Fibroblast of peridontal ligament (primary cell): ENCODE results near the gene UBE2J2.
A peak's percentile ranks its signal among the peaks of the same experiment; 100 is the strongest.

Source experiments
- DNase-seq: peaks from one replicate; pipeline ENCODE4 v3.0.0-alpha.2; 2010; ENCODE audit errors: extremely low read depth

The UBE2J2 gene

DNA sequence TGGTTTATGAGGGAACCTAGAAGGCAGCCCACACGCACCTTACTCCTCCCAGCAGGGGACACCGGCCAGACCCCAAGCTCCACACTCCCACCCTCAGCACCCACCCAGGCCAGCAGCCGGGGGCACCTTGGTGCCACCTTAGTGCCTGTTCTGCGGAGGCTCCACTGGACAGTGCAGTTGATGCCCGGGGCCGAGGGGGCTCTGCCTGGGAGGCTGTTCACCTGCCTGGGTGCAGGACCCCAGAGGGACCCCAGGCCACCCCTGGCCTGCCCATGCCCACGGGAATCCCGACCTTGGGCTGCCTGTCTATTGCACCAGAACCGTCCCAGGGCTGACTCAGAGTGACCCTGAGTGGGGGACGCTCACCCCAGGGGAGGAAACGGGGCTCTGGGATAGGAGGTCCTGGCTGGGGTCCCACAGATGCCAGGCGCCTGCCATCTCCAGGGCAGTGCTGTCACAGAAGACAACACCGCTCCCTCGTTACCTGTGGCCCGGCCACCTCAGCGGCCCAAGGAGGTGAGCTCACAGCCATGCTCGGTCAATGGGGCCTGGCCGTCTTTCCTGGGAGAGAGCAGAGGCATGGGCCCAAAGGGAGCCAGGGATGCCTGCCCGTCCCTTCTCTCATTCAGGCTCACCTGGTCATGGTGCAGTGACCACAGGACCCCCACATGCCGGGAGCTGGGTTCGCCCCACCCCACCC lies 7.3 kb upstream of the UBE2J2 start:
- no peak for DNase-seq

DNA sequence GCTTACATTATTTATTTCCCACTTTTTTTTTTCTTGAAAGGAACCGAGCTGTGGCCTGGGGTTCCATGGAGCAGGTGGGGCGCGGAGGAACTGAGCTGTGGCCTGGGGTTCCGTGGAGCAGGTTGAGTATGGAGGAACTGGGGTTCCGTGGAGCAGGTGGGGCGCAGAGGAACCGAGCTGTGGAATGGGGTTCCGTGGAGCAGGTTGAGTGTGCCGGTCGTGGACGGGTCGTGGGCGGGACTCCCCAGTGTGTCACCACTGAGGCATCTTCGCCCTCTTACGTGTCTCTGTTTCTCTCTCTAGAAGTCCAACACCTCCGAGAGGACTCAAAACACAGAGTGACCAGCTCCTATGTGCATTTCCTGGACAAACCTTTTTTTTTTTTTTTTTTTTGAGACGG lies 5.4 kb upstream of the UBE2J2 start:
- no peak for DNase-seq

DNA sequence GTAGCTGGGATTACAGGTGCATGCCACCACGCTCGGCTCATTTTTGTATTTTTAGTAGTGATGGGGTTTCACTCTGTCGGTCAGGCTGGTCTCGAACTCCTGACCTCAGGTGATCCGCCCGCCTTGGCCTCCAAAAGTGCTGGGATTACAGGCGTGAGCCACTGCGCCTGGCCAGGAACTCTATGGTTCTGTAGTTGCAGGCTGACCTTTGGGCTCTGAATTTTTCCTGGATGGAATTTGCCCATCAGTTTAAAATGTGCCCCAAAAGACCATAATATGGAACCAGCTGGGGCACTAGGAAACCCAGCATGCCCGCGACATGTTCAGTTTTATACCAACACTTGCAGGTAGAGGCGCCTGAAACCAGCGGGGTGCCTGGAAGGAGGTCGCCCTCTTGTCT lies 5.0 kb upstream of the UBE2J2 start:
- no peak for DNase-seq

DNA sequence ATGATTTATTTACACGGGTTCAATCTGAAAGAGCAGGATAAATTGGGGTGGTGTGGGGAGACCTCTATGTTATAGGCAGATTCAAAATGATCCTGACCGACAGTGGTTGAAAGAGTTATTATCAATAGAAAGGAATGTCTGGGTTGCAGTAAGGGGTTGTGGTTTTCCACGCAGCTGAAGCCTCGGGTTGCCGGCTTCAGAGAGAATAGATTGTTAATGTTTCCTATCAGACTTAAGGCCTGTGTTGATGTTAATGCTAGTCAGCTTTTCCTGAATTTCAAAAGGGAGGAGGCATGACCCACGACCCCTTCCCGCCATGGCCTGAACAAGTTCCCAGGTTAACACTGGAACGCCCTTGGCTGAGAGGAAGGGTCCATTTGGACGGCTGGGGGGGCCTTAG lies 2.2 kb upstream of the UBE2J2 start:
- DNase-seq: peak; percentile 23

DNA sequence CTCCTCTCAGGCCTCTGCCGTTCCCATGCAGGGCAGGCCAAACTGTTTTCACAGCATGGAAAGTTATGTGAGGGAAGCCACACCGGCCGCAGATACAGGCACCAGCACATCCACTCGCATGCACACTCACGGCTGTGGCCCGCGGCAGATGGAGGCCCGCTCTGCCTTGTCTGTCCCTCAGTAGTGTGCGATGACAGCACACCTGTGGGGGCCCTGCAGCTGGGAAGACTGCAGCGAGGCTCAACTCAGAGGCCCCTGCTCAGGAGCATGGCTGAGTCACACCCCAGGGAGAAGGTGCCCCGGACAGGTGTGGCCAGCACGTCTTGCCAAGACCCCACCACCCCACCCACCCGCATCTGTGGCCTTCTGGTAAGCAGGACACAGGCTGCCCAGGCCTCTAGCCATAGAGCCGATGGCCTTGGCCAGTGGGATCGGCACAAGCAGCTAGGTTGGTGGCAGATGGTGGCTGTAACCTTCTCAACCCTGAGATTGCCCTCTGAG lies 1.3 kb upstream of the UBE2J2 start:
- no peak for DNase-seq

DNA sequence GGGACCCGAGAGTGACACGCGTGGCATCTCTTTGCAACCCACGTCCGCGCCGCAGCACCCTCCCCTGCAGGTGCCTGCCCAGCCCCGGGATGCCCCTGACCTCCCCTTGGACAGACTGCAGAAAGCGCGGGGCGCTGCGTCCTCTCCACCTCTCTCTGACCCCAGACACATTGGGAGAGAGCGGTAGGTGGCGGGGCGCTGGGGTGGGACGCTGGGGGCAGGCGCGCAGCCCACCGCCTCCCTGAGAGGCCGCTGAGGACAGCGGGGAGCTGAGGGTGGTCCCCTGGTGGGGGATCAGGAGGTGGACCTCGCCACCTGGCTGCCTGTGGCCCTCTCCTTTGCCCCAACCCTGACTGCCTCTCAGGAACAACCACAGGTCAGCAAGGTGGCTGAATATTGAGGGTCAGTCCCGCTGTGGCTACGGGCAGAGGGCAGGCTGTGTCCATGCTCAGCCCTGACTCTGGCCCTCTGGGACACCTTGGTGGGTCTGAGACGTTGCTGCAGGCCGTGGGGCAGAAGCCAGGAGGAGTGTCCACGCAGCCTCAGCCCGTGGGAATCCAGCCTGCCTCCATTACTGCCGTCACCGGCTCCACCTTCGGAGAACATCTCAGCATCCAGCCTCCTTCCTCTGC lies 761 bp upstream of the UBE2J2 start:
- no peak for DNase-seq

DNA sequence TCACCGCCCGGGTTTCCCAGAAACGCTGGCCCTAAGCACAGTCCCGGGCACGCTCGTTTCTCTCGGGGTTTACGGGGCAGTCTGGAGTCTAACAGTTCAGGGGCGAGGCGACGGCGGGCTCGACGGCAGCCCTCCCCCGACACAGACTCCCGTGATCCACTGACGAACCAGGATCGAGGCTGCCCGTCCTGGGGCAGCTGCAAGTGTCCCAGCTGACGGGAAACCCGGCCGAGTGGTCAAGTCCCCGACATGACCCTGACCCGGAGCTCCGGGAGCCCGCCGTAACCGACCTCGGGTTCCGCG lies 494 bp downstream of the UBE2J2 start:
- DNase-seq: no peak

DNA sequence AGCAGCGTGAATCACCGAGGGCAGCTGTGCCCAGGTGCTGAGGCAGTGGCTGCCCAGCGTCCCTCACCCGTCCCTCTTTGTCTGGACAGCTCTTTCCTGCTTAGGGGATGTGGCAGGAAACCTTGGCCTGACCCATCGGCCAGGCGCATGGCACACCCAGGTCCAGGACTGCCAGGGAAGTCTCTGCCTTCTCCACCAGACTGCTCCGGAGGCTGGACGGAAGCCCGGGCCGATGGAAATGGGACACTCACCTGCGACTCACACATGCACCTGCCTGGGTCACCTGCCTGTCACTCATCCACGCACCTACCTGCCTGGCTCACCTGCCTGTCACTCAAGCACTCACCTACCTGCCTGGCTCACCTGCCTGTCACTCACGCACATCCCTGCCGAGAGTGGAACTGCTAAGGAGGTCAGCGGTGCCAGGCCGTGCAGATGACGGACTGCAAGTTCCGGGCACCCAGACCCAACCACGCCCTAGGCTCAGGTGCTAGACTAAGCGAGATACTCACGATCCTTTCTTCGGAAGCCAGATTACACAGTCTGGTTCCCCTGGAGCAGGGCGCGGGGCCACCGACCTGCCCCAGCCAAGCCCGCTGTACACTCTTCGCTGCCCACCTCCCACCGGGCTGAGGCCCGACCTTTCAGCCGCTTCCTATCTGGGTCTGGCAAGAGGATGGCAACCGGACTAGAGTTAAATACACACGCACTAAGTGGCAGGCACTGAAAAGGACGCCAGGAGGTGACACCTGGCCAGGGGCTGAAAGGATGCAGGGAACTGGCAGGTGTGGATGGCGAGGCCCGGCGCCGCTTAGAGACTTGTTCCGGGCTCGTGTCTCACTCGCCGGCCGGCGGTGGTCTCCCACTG lies 1.1 kb downstream of the UBE2J2 start:
- no peak for DNase-seq

DNA sequence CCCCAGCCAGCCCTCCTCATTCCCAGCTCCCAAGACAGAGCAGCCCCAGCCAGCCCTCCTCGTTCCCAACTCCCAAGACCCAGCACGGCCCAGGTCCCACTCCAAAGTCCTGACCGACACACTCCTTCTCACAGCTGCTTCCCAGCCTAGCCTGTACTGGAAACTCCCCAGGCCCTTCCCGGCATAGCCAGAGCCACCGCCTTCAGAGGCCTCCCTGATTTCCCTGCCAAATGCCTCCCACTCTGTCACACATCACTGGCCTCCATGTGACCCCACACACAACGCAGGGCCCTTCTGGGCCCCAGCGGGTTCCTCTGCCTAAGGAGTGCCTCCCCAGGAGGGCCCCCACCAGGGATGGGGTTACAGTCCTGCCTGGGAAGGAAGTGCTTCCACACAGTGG lies 2.8 kb downstream of the UBE2J2 start:
- DNase-seq: peak; percentile 32

DNA sequence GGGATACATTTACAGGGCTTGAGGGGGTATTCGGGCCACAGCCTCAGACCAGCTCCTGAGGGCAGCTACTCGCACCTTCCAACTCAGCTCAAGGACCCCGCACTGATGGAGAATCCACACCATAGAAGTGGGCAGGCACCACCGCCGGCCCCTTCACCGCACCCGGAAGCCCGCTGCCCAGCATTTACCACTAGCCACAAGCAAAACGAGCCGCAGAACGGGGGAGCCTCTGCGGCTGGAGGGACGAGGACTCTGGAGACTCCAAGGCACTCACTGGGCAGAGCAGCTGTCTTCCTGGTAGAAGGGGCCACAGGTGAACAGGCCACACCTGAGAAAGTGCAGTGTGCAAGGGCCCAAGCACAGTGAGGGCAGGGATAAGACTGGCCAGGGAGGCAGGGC lies 5.4 kb downstream of the UBE2J2 start:
- no peak for DNase-seq

DNA sequence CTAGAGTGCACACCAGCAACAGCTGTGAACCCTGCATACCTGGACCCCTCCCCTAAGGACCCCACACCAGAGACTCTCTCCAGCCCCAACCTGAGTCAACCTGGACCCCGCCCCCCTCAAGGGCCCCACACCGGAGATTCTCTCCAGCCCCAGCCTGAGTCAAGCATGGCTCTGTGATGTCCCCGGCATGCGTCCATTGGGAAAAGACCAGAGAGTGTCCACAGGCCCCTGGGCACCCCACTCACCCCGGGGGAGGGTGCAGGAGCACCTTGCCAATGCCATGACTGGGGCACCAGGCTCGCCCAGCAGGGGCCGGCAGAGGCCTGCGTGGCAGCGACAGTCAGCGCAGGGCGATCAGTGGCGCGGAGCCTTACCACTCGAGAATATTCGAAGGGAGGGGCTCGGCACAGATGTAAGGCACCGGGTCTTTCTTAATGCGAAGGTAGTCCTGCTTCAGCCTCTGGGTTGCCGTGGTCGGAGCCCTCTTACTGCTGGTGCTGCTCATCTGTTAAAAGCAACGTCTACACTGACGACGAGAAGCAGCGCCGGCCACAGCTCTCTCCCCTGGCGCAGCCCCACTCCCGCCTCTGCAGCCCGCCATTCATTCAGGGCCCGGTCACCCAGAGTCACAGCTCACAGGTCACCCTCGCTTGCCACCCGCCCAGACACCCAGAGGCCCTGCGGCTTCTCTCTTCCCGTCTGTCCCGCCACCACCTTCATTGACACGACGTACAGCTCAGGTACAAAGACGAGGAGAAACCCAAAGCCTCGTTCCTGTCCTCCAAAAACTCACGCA lies 6.0 kb downstream of the UBE2J2 start:
- DNase-seq: no peak

DNA sequence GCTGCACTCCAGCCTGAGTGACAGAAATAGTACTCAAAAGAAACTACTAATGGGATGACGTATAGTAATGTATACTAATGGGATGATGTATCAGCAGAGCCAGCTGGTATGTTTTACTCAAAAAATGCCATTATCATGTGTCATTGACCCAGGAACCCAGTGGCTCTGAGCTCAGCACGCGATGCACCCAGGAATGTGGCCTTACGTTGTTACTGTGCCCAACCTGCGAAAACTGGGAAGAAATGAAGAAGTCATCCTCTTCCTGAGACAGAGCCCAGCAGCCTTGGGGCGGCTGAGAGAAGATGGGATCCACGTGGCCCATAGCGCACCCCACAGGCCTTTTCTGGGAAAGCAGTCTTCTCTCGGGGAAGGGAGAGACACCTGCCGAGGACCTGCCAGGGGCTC lies 8.8 kb downstream of the UBE2J2 start:
- peak; percentile 97 for DNase-seq

DNA sequence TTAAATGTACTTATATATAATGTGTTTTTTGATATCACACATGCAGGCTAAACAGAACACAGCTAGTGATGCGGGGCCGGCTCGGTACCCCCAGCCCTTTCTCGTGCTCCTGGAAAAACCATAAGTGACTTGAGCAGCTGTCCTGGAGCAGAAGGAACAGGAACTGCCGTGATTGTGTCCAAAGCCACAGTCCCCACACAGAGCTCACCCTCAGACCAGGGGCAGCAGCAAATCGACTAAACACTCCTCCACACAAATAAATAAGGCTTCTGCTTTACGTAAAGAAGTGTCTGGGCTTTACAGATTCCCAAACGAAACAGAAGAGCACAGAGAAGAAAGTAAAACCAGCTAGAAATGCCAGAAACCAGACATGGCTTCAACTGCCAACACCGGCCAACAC lies 9.6 kb downstream of the UBE2J2 start:
- DNase-seq: no peak

DNA sequence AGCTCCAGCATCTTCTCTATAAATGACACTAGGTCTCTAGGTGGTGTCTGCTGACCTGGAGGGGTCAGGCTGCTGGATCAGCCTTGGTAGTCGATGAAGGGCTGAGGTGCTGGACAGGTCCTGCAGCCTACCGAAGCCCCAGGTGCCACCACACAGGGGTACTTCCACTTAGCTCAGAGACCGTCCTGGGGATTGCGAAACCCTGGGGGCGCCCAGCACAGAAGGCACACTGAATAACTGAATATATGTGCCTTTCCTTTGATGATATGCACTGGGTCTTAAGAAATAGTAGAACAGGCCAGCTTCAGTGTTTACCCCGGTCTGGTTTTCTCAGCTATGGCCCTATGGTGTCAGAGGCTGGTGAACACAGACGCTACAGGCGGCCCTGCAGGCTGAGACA lies 10.9 kb downstream of the UBE2J2 start:
- no peak for DNase-seq

DNA sequence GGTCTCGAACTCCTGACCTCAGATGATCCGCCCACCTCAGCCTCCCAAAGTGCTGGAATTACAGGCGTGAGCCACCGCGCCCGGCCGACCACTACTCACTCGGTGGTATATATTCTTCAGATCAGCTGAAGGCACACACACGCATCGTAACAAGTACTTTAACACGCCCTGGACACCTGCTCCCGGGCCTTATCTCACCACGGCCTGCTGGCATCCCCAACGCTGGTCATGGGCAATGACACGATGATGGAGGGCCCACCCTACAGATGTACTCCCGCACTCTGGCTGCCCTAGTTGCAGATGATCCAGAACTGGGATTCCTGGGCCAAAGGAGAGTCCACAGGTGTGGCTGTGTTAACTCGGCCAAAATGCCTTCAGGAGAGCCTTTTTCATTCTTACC lies 11.6 kb downstream of the UBE2J2 start:
- DNase-seq: no peak

DNA sequence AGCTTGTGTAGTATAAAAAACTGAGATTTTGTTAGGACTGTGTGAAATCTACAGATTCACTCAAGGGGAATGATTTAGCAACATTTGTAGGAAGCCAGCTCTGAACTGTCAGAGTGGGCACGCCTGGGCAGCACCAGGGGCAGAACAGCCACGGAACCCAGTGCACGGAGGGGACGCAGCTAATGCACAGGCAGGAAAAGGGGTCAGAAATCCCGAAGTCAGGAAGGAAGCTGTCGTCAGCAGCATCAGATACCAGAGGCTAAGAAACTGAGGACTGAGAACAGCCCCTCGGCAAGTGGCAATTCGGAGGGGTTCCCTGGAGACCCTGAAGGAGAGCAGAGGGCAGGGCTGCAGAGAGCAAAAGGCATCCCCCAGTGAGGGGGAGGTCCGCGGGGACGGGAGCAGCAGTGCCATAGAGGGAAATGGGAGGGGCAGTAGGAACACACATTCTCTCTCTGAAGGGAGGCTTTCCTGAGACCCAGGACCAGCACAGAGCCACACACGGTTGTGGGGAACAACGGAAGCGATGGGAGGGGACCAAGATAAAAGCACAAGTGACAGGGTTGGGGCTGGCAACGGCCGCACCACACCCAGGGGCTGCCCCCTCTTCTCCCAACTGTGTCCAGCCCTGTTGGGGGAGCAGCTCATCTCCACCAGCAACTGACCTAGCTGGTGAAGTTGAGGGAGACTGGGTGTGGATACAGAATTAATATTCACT lies 12.7 kb downstream of the UBE2J2 start:
- no peak for DNase-seq

DNA sequence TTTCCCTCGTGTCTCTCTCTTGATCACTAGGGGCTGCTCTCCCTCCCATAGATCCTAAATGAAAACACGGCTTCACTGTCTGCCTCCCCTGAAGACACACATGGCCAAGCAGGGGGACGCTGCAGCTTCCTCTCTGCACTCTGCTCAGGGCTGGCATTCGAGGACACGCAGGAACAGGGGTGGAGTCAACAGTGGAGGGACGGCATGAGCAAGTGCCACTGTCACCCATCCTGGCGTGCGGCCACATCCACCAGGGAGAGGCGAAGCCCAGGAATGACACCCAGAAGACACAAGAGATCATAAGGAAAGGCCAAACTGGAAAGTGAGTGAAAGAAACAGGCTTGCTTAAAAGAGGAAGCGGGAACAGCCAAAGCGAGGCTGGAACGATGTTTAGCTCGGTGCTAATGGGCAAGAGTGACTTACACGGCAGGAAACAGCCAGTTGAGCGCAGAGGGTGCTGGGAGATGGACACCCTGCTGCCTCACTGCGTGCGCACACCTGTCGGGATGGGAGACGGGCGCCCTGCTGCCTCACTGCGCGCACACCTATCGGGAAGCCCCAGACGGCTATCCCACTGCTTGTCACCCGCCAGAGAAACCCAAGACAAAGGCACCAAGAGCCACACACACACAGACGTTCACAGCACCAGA lies 13.6 kb downstream of the UBE2J2 start:
- DNase-seq: no peak

DNA sequence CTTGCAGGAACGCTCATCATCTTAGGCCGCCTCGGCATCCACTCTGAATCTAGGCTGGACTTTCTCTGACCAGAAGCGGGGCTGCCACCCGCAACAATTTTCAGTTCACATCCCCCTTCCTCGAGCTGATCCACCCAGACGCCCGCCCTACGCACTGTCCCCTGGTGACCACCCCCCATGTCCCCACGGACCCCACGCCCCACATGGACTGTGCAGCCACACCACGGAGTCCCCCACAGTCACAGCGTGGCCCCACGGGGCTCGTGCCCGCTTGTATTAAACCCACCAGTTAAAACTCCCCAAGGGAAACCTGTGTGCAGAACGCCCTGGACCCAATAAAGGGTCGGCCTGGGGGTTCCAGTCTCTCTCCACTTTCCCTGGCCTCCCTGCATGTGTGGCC lies 14.1 kb downstream of the UBE2J2 start:
- no peak for DNase-seq

DNA sequence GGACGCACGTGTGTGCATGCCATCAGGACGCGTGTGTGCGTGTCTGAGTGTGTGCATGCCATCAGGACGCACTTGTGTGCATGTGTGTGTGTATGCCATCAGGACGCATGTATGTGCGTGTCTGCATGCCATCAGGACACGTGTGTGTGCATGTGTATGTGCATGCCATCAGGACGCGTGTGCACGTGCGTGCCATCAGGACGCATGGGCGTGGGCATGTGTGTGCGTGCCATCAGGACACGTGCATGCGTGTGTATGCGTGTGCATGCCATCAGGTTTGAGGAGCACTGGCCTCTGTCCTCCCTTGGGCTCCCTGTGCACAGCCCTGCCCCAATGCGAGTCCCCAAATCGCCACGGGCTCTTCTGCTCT lies 14.6 kb downstream of the UBE2J2 start:
- DNase-seq: no peak

DNA sequence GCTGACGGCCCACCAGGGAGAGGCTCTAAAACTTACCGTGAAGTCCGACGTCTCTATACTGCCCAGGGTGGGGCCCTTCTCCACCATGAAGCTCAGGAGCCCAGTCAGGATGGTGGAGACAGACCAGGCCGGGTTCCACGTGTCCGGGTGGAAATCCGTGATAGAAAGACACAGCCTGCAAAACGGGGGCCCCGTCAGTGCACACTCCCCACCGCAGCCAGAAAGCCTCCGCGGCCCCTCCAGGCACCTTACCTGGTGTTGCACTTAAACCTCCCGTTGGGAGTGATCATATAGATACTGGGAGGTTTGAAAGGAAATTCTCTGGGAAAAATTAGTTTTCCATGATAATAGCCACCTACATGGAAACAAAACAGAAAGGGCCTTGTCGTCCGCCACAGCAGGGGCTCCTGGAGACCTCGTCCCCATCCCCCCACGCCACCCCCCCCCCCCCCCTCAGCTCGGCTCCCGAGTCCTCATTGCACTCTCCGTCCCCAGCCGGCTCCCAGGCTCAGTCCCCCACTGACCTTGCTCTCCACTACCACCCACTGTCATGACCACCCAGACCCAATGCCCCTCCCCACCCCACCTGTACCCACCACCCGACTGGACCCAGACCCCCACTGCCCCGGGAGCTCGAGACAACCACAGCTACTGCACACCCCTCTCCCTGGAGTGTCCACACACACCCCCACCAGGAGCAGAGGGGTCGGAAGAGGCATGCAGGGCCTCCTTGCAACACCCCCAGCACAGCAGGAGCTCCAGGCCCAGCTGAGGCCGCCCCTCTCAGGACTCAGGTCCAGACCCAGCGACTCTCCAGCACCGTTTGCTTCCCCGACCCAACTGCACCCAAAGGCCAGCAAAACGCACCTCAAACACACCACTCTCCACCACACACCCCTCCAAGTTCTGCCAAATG lies 16.4 kb downstream of the UBE2J2 start:
- no peak for DNase-seq
